Prostate gland (tissue), 2 donors: ENCODE results near the gene DST. TPM values are rescaled to one million over a fixed set of nuclear protein-coding genes. Genes with fewer than 3 reads are reported as not detected.

Experiments
- DNase-seq: peaks from one replicate; pipeline ENCODE4 v3.0.0-alpha.2; 2019; ENCODE audit warnings: low spot score
- H3K27ac ChIP-seq, 2 donors: fragments of 200-600 bp; sonication (generic); 2 replicates each; pipeline ENCODE4 v1.5.1; 2017 to 2019
- H3K27me3 ChIP-seq: fragments of 200-600 bp; sonication (generic); replicated peaks from 2 replicates; pipeline ENCODE4 v1.5.1; 2019; ENCODE audit not compliant: insufficient read depth
- H3K36me3 ChIP-seq, 2 donors: fragments of 200-600 bp; sonication (generic); 1 replicate in 1 of 2; 2 replicates in 1 of 2; pipeline versions ENCODE4 v1.5.1 to v1.8.1; 2017 to 2019
- H3K4me1 ChIP-seq: fragments of 200-600 bp; sonication (generic); replicated peaks from 2 replicates; pipeline ENCODE4 v1.5.1; 2019
- H3K4me3 ChIP-seq, 2 donors: fragments of 200-600 bp; sonication (generic); 2 replicates each; pipeline ENCODE4 v1.5.1; 2017 to 2019
- H3K9me3 ChIP-seq: fragments of 200-600 bp; sonication (generic); 2 replicates; pipeline ENCODE4 v1.5.1; 2017
- CTCF ChIP-seq, 4 experiments: fragments of 200-600 bp in 2 of 4; fragments of 450-650 bp in 2 of 4; sonication (generic) in 2 of 4; IDR thresholded peaks; 1 replicate in 3 of 4; 2 replicates in 1 of 4; pipeline ENCODE4 v1.5.1; 2016 to 2019; ENCODE audit warnings: antibody characterized with exemption in 4 of 4, mild to moderate bottlenecking in 2 of 4, moderate library complexity in 2 of 4
- POLR2A ChIP-seq: fragments of 450-650 bp; IDR thresholded peaks from one replicate; pipeline ENCODE4 v1.6.1; 2016; ENCODE audit warnings: antibody characterized with exemption, mild to moderate bottlenecking
- POLR2AphosphoS5 ChIP-seq: sonication (generic); formaldehyde crosslinking; IDR thresholded peaks from one replicate; pipeline ENCODE4 v1.6.1; 2017; ENCODE audit warnings: antibody characterized with exemption
- WGBS: methylation state at CpG from one replicate; pipeline ENCODE4 v1.1.5; 2018; 5-methylcytosine and 5-hydroxymethylcytosine counted together
- intact Hi-C: fragments of 100-400 bp; cut with DNase I; formaldehyde crosslinking; loops from one replicate; pipeline ENCODE4 v1.14.2; 2022
- total RNA-seq, 2 donors: library from RNA; depleted of rRNA; stranded (reverse); fragments of >200 nt; gene quantifications; one replicate each; pipeline ENCODE4 v1.1.0, GENCODE V29; 2016

DST gene
- total RNA-seq, 2 donors from 2014 or later: 131 to 242 TPM

- Histone ChIP-seq H3K4me3 (no peak overlapping the region), H3K27me3 (no peaks in the 10 kb centered on the region), H3K36me3 (no peaks in the 10 kb centered on the region), H3K4me1 (no peaks in the 10 kb centered on the region), H3K9me3 (no peaks in the 10 kb centered on the region), H3K27ac (no peak overlapping the region)
- DNase-seq: no peak
- intact Hi-C loops: no loop called here
- TF ChIP-seq POLR2AphosphoS5: no peak
- TF ChIP-seq POLR2A: no peak
- no peak for TF ChIP-seq CTCF (IDR thresholded peaks at IDR 0.05)
- WGBS: 93% methylated on average over 33 of the region's 34 CpGs
Observed at GRCh38 chr6:56430629-56431600, 211.8 kb downstream of the DST start.

DNA sequence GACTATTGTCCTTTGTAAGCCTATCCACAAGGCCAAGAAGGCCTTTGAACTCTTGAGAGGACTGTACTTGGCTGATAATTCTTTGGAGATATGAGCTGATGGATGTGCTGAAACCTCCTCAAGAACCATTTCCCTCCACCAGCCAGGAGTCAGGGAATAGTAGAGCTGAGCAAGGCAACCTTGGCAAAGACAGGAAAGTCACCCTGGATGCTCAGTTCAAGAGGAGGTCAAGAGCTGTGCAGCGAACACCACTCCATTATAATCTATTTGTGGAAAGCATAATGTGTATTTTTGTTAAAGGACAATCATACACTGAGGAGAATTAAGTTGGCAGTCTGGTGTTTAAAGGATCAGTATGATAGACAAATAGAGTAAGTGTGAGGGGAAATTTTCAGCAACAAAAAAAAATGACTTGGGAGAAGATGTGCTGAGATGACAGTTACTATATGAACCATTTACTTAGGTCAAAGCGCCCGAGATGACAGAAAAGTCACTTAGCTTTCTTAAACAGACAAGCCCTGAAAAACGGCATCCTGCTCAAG, 218.1 kb downstream of the DST start:
- Histone ChIP-seq H3K27ac (no peak overlapping the region), H3K36me3 (no peaks in the 10 kb centered on the region), H3K27me3 (no peaks in the 10 kb centered on the region), H3K4me3 (no peak overlapping the region), H3K9me3 (no peaks in the 10 kb centered on the region), H3K4me1 (no peaks in the 10 kb centered on the region)
- TF ChIP-seq POLR2A: no peak
- intact Hi-C loops: no loop called here
- DNase-seq: no peak
- WGBS: 77% methylated on average over 4 of the region's 4 CpGs

GRCh38 chr6:56424064-56424463, 218.6 kb downstream of the DST start:
- no peak overlapping the region for H3K4me3 ChIP-seq
- no peak for TF ChIP-seq POLR2AphosphoS5
- no peak for TF ChIP-seq POLR2A
- TF ChIP-seq CTCF (IDR thresholded peaks at IDR 0.05): no peak
- no peaks in the 10 kb centered on the region for H3K9me3 ChIP-seq
- H3K4me1 ChIP-seq: no peaks in the 10 kb centered on the region
- intact Hi-C loops: no loop called here
- no peak overlapping the region for H3K27ac ChIP-seq
- no peaks in the 10 kb centered on the region for H3K36me3 ChIP-seq
- DNase-seq: no peak
- no peaks in the 10 kb centered on the region for H3K27me3 ChIP-seq
- 51% methylated on average over 2 of the region's 2 CpGs for WGBS

GRCh38 chr6:56420296-56420695, 222.4 kb downstream of the DST start:
- Histone ChIP-seq H3K4me3 (no peak overlapping the region), H3K36me3 (no peaks in the 10 kb centered on the region), H3K27ac (no peak overlapping the region), H3K4me1 (no peaks in the 10 kb centered on the region), H3K9me3 (no peaks in the 10 kb centered on the region), H3K27me3 (no peaks in the 10 kb centered on the region)
- DNase-seq: no peak
- intact Hi-C loops: no loop called here
- WGBS: 38% methylated on average over 3 of the region's 3 CpGs
- TF ChIP-seq CTCF (IDR thresholded peaks at IDR 0.05): no peak
- no peak for TF ChIP-seq POLR2AphosphoS5
- TF ChIP-seq POLR2A: no peak

- no peak for TF ChIP-seq CTCF (IDR thresholded peaks at IDR 0.05)
- Histone ChIP-seq H3K4me3 (no peak overlapping the region), H3K27ac (no peak overlapping the region), H3K27me3 (no peaks in the 10 kb centered on the region), H3K4me1 (no peaks in the 10 kb centered on the region), H3K9me3 (no peaks in the 10 kb centered on the region), H3K36me3 (no peaks in the 10 kb centered on the region)
- no peak for DNase-seq
- 62% methylated on average over 1 of the region's 1 CpG for WGBS
- intact Hi-C loops: no loop called here
Observed at GRCh38 chr6:56419191-56419590, 223.5 kb downstream of the DST start.
